ENCODE data around the gene PIEZO1.

DNA sequence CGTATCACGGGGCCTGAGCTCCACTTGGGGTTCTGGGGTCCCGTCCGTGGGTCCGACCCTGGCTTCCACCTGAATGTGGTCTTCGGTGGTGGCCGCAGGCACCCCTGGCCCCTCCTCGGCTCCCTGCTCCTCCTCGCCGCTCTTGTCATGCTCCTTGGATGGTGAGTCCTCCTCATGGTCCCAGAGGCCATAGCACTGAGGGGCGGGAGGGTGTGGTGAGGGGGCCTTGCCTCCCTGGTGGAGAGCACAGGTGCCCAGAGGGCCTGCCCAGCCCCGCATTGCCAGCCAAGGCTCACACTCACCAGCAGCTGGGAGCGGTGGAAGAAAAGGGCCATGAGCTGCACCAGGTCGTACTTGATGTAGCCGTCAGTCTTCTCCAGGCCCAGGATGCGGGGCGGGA, 63.8 kb downstream of the PIEZO1 start:
- TF ChIP-seq, protein P1, sequence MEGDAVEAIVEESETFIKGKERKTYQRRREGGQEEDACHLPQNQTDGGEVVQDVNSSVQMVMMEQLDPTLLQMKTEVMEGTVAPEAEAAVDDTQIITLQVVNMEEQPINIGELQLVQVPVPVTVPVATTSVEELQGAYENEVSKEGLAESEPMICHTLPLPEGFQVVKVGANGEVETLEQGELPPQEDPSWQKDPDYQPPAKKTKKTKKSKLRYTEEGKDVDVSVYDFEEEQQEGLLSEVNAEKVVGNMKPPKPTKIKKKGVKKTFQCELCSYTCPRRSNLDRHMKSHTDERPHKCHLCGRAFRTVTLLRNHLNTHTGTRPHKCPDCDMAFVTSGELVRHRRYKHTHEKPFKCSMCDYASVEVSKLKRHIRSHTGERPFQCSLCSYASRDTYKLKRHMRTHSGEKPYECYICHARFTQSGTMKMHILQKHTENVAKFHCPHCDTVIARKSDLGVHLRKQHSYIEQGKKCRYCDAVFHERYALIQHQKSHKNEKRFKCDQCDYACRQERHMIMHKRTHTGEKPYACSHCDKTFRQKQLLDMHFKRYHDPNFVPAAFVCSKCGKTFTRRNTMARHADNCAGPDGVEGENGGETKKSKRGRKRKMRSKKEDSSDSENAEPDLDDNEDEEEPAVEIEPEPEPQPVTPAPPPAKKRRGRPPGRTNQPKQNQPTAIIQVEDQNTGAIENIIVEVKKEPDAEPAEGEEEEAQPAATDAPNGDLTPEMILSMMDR (IDR thresholded peaks at IDR 0.05), result no peak
- no peak for TF ChIP-seq POLR2A (IDR thresholded peaks at IDR 0.05)

All from heart left ventricle (tissue), 13 donors.